B cell (primary cell): ENCODE measurements around the gene SLC39A3. TPM values are rescaled to one million over a fixed set of nuclear protein-coding genes. Genes with fewer than 3 reads are reported as not detected.
A peak's percentile ranks its signal among the peaks of the same experiment; 100 is the strongest.

Experiments
- ATAC-seq: fragments of 200-7000 bp; cut with Tn5 transposase; one replicate; pipeline ENCODE4 v1.10.0; 2021; ENCODE audit warnings: low read depth, mild to moderate bottlenecking, moderate number of reproducible peaks, moderate library complexity
- CTCF ChIA-PET: fragments of 350-600 bp; sonication (Branson Sonifier 250); formaldehyde crosslinking; loops from one replicate; lab custom pipeline; 2021; ENCODE audit warnings: antibody characterized with exemption, inconsistent platforms; lab: Charles Lee
- POLR2A ChIA-PET: fragments of 350-600 bp; sonication (Branson Sonifier 250); formaldehyde crosslinking; loops from one replicate; lab custom pipeline; 2021; ENCODE audit warnings: antibody characterized with exemption; lab: Charles Lee
- DNase-seq: peaks from one replicate; pipeline ENCODE4 v3.0.0; 2013
- H2AFZ ChIP-seq: 2 replicates; pipeline ENCODE4 v1.6.1; 2012; ENCODE audit warnings: mild to moderate bottlenecking, low read depth, low read length; ENCODE audit not compliant: insufficient read depth, poor library complexity, severe bottlenecking
- H3K27ac ChIP-seq, 2 donors: 1 replicate in 1 of 2; 2 replicates in 1 of 2; pipeline ENCODE4 v1.5.1; 2012 to 2013; ENCODE audit warnings: low read length in 2 of 2, mild to moderate bottlenecking in 2 of 2, moderate library complexity in 1 of 2
- H3K27me3 ChIP-seq, 4 experiments: fragments of 200-600 bp in 1 of 4; sonication (generic) in 1 of 4; replicated peaks in 1 of 4; 1 replicate in 2 of 4; 2 replicates in 2 of 4; pipeline versions ENCODE4 v1.6.1 to v1.7.0; 2013 to 2016; ENCODE audit warnings: low read length in 3 of 4, mild to moderate bottlenecking in 2 of 4, mixed read lengths in 1 of 4, moderate library complexity in 1 of 4; ENCODE audit not compliant: insufficient read depth in 4 of 4, control insufficient read depth in 3 of 4; ENCODE audit errors: control extremely low read depth in 1 of 4
- H3K36me3 ChIP-seq, 2 experiments: replicated peaks in 1 of 2; 1 replicate in 1 of 2; 2 replicates in 1 of 2; pipeline versions ENCODE4 v1.6.1 to v1.7.1; 2013; ENCODE audit warnings: low read length in 1 of 2; ENCODE audit not compliant: insufficient read depth in 2 of 2, control insufficient read depth in 1 of 2; ENCODE audit errors: control extremely low read depth in 1 of 2, extremely low read depth in 1 of 2
- H3K4me1 ChIP-seq, 2 donors: fragments of 200-600 bp in 1 of 2; sonication (generic) in 1 of 2; 1 replicate in 1 of 2; 2 replicates in 1 of 2; pipeline versions ENCODE4 v1.5.1 to v1.6.1; 2013 to 2017; ENCODE audit warnings: low read length in 2 of 2; ENCODE audit not compliant: control insufficient read depth in 2 of 2, insufficient read depth in 2 of 2
- H3K4me2 ChIP-seq: replicated peaks from 2 replicates; pipeline ENCODE3; 2012; ENCODE audit warnings: mild to moderate bottlenecking, low read depth, low read length; ENCODE audit not compliant: poor library complexity, severe bottlenecking
- H3K4me3 ChIP-seq, 5 experiments: fragments of 200-600 bp in 1 of 5; sonication (generic) in 1 of 5; 1 replicate in 3 of 5; 2 replicates in 2 of 5; pipeline versions ENCODE4 v1.5.1 to v1.7.0; 2011 to 2016; ENCODE audit warnings: low read length in 4 of 5, mild to moderate bottlenecking in 4 of 5, low read depth in 2 of 5, control low read depth in 1 of 5, moderate library complexity in 1 of 5; ENCODE audit not compliant: insufficient read depth in 1 of 5; ENCODE audit errors: control extremely low read depth in 1 of 5, extremely low read depth in 1 of 5
- H3K79me2 ChIP-seq: fragments of 200-600 bp; sonication (generic); one replicate; pipeline ENCODE4 v1.6.0; 2016; ENCODE audit warnings: low read length; ENCODE audit not compliant: control insufficient read depth, insufficient read depth
- H3K9ac ChIP-seq: fragments of 200-600 bp; sonication (generic); 2 replicates; pipeline ENCODE4 v1.6.1; 2017; ENCODE audit warnings: mild to moderate bottlenecking, low read length, moderate library complexity
- H3K9me3 ChIP-seq, 3 donors: one replicate each; pipeline versions ENCODE4 v1.6.1 to v1.7.1; 2013; ENCODE audit warnings: low read length in 2 of 3; ENCODE audit not compliant: control insufficient read depth in 2 of 3, insufficient read depth in 1 of 3; ENCODE audit errors: control extremely low read depth in 1 of 3
- H4K20me1 ChIP-seq: 2 replicates; pipeline ENCODE4 v1.6.0; 2012; ENCODE audit warnings: mild to moderate bottlenecking, low read length; ENCODE audit not compliant: insufficient read depth, control insufficient read depth, poor library complexity, severe bottlenecking
- H3K27ac Mint-ChIP-seq: one replicate; pipeline ENCODE4 v1.8.0; 2021; ENCODE audit warnings: mixed read lengths
- H3K27me3 Mint-ChIP-seq: one replicate; pipeline ENCODE4 v1.8.0; 2021; ENCODE audit warnings: mixed read lengths
- H3K4me1 Mint-ChIP-seq: one replicate; pipeline ENCODE4 v1.8.0; 2021; ENCODE audit warnings: mixed read lengths
- H3K4me3 Mint-ChIP-seq: one replicate; pipeline ENCODE4 v1.8.0; 2021; ENCODE audit warnings: mixed read lengths
- H3K9me3 Mint-ChIP-seq: one replicate; pipeline ENCODE4 v1.8.0; 2022; ENCODE audit warnings: mixed read lengths; ENCODE audit not compliant: insufficient read depth
- CTCF ChIP-seq: fragments of 200-600 bp; IDR thresholded peaks from one replicate; pipeline ENCODE4 v1.8.0; 2022; ENCODE audit warnings: antibody characterized with exemption, mild to moderate bottlenecking
- EZH2 ChIP-seq: IDR thresholded peaks from 2 replicates; pipeline ENCODE4 v1.6.1; 2012; ENCODE audit warnings: borderline replicate concordance, low read depth, mild to moderate bottlenecking, moderate library complexity, low read length; ENCODE audit not compliant: insufficient read depth, poor library complexity, severe bottlenecking
- WGBS: methylation state at CpG from one replicate; pipeline ENCODE4 v1.1.5; 2013; ENCODE audit warnings: missing lambda C conversion rate; ENCODE audit not compliant: insufficient coverage; 5-methylcytosine and 5-hydroxymethylcytosine counted together
- intact Hi-C: fragments of 100-400 bp; cut with micrococcal nuclease; formaldehyde crosslinking; loops from one replicate; pipeline ENCODE4 v1.10.0; 2022
- polyA plus RNA-seq: library from polyadenylated mRNA; depleted of rRNA; stranded (reverse); fragments of >200 nt; gene quantifications from 2 replicates; pipeline ENCODE4 v1.2.3, GENCODE V29; 2012
- total RNA-seq, 2 donors: library from RNA; stranded (reverse); fragments of 120-200 nt in 1 of 2; gene quantifications; 1 replicate in 1 of 2; 2 replicates in 1 of 2; pipeline versions ENCODE4 v1.2.3 to v1.2.4, GENCODE V29; 2013 to 2022

SLC39A3 gene
- total and polyA plus RNA-seq, 2 donors (not counting 1 experiment from before 2014, with no cell fraction given): 36.4 to 37.6 TPM

- TF ChIP-seq CTCF (no peak), EZH2 (no peak)
- H3K36me3 ChIP-seq: peaks cover 0 to 25% of the 10 kb centered on the region in 2 experiments
- POLR2A ChIA-PET: no interaction called here
- Mint-ChIP-seq H3K4me3 (no peak overlapping the region), H3K9me3 (no peaks in the 10 kb centered on the region), H3K27me3 (no peaks in the 10 kb centered on the region), H3K27ac (peak overlapping the region; percentile 41), H3K4me1 (peaks cover 53% of the 10 kb centered on the region)
- no peak overlapping the region for H2AFZ ChIP-seq
- CTCF ChIA-PET: interaction anchor here (0.7 to 0.8 kb wide), 3 partner anchors 19 to 59 kb away, joined by 3 to 4 read pairs (median 3); no protein-coding TSS in a partner anchor
- no peak overlapping the region for H3K4me2 ChIP-seq
- DNase-seq (peak; percentile 17), ATAC-seq (no peak)
- H3K4me3 ChIP-seq: no peak overlapping the region
- H3K27ac ChIP-seq: peak overlapping the region in 1 of 2 donors; percentile 2
- peaks cover 27 to 43% of the 10 kb centered on the region in 2 donors for H3K4me1 ChIP-seq
- H3K27me3 ChIP-seq: no peaks in the 10 kb centered on the region
- no peaks in the 10 kb centered on the region for H3K9me3 ChIP-seq
- H3K9ac ChIP-seq: no peak overlapping the region
- intact Hi-C loops: no loop called here
- H4K20me1 ChIP-seq: peaks cover 51% of the 10 kb centered on the region
- H3K79me2 ChIP-seq: peaks cover 100% of the 10 kb centered on the region
- 100% methylated on average over 4 of the region's 11 CpGs for WGBS
Observed at GRCh38 chr19:2690856-2691255, 49.0 kb downstream of the SLC39A3 start.

- Histone ChIP-seq H3K9ac (no peak overlapping the region), H3K36me3 (peaks cover 1 to 37% of the 10 kb centered on the region in 2 experiments), H3K27me3 (no peaks in the 10 kb centered on the region), H3K79me2 (peaks cover 97% of the 10 kb centered on the region), H3K4me2 (no peak overlapping the region), H3K4me1 (peaks cover 18 to 43% of the 10 kb centered on the region in 2 donors), H3K27ac (peak overlapping the region in 1 of 2 donors; percentile 74), H4K20me1 (peaks cover 32% of the 10 kb centered on the region), H3K4me3 (no peak overlapping the region), H2AFZ (no peak overlapping the region), H3K9me3 (peaks cover 0 to 15% (median 3%) of the 10 kb centered on the region in 3 donors)
- ChIA-PET CTCF (interaction anchor here (0.9 to 1.4 kb wide), 6 partner anchors 12 to 63 kb away, joined by 3 to 4 read pairs (median 4); no protein-coding TSS in a partner anchor), POLR2A (interaction anchor here (0.7 kb wide), 4 partner anchors 32 to 1854 kb away, joined by 3 to 5 read pairs (median 5); no protein-coding TSS in a partner anchor)
- Mint-ChIP-seq H3K4me3 (peak overlapping the region; percentile 23), H3K9me3 (no peaks in the 10 kb centered on the region), H3K4me1 (peaks cover 45% of the 10 kb centered on the region), H3K27me3 (no peaks in the 10 kb centered on the region), H3K27ac (peak overlapping the region; percentile 79)
- intact Hi-C loops: no loop called here
- DNase-seq (peak; percentile 23), ATAC-seq (no peak)
- no peak for TF ChIP-seq CTCF
- WGBS: 86% methylated on average over 4 of the region's 17 CpGs
Observed at GRCh38 chr19:2686360-2686759, 53.5 kb downstream of the SLC39A3 start.
